ENCODE results near the gene CCDC124. TPM values are rescaled to one million over a fixed set of nuclear protein-coding genes. Genes with fewer than 3 reads are reported as not detected.

Gene CCDC124
- total and polyA plus RNA-seq, 2 of the 4 experiments (the other 2 are of a cell fraction): 30.1 to 112 TPM

DNA sequence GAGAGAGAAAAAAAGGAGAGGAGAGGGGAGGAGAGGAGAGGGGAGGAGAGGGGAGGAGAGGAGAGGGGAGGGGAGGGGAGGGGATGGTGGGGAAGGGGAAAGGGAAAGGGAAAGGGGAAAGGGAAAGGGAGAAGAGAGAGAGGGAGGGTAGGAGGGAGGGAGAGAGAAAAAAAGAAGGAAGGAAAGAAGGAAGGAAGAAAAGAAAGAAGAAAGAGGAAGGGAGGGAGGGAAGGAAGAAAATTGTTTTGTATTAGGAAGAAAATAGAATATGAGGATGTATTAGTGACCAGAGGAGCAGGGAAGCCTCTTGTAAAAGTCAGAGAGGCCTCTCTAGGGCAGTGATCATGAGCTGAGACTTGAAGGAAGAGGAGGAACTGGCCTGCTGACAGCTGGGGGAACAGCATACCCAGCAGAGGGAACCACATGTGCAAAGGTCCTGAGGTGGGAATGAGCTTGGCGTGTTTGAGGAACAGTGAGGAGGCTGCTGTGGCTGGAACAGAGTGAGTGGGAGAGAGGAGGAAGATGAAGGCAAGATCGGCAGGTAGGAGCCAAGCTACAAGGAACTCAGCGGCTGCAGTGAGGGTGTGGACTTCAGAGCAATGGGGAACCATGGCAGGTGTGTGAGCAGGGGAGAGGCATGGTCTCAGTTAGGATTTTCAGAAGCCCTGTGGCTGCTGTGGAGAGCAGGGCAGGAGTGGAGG is 24.5 kb downstream of the CCDC124 start:
- no TSS peak for BruUV-seq (replicated peaks)
- H3K27ac ChIP-seq (ENCODE audit: insufficient read depth, low read length): no peak overlapping the region
- H4K20me1 ChIP-seq (ENCODE audit: insufficient read depth, low read length): no peaks in the 10 kb centered on the region
- no peak overlapping the region for H2AK9ac ChIP-seq (replicated peaks; ENCODE audit: low read depth, low read length, poor library complexity)
- CTCF ChIA-PET: no interaction called here
- POLR2A ChIA-PET (ENCODE audit: unreplicated experiment): no interaction called here
- no peak overlapping the region for H4K5ac ChIP-seq (ENCODE audit: low read depth, low read length)
- no peaks in the 10 kb centered on the region for H3K36me3 ChIP-seq (ENCODE audit: control insufficient read depth, insufficient read depth, low read length)
- no peak overlapping the region for H2AK5ac ChIP-seq (ENCODE audit: low read depth, low read length)
- H3K56ac ChIP-seq (ENCODE audit: extremely low read depth, insufficient read depth, low read length): no peak overlapping the region
- intact Hi-C loops (cut with micrococcal nuclease) (no loop called here), dilution Hi-C loops (cut with HindIII; ENCODE audit: low sequenced_read_pairs, unreplicated experiment) (no loop called here), in situ Hi-C loops (cut with MboI; ENCODE audit: low sequenced_read_pairs) (no loop called here)
- H3K4ac ChIP-seq (ENCODE audit: low read depth, low read length): no peak overlapping the region
- no peak overlapping the region for H2BK20ac ChIP-seq (ENCODE audit: low read depth, low read length)
- no peak for TF ChIP-seq RAD21 (IDR thresholded peaks at IDR 0.05; ENCODE audit: low read length)
- TF ChIP-seq MXI1 (IDR thresholded peaks at IDR 0.05; ENCODE audit: borderline replicate concordance, low read depth, low read length): no peak
- TF ChIP-seq, protein P1, sequence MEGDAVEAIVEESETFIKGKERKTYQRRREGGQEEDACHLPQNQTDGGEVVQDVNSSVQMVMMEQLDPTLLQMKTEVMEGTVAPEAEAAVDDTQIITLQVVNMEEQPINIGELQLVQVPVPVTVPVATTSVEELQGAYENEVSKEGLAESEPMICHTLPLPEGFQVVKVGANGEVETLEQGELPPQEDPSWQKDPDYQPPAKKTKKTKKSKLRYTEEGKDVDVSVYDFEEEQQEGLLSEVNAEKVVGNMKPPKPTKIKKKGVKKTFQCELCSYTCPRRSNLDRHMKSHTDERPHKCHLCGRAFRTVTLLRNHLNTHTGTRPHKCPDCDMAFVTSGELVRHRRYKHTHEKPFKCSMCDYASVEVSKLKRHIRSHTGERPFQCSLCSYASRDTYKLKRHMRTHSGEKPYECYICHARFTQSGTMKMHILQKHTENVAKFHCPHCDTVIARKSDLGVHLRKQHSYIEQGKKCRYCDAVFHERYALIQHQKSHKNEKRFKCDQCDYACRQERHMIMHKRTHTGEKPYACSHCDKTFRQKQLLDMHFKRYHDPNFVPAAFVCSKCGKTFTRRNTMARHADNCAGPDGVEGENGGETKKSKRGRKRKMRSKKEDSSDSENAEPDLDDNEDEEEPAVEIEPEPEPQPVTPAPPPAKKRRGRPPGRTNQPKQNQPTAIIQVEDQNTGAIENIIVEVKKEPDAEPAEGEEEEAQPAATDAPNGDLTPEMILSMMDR (conservative IDR thresholded peaks at IDR 0.05; ENCODE audit: low read depth, low read length): no peak
- TF ChIP-seq CEBPB (IDR thresholded peaks at IDR 0.05; ENCODE audit: low read depth, low read length): no peak
- no peak for TF ChIP-seq USF2 (IDR thresholded peaks at IDR 0.05; ENCODE audit: low read depth, low read length)
- TF ChIP-seq NFE2L2 (IDR thresholded peaks at IDR 0.05; ENCODE audit: low read depth, low read length): no peak
- TF ChIP-seq, protein P2, sequence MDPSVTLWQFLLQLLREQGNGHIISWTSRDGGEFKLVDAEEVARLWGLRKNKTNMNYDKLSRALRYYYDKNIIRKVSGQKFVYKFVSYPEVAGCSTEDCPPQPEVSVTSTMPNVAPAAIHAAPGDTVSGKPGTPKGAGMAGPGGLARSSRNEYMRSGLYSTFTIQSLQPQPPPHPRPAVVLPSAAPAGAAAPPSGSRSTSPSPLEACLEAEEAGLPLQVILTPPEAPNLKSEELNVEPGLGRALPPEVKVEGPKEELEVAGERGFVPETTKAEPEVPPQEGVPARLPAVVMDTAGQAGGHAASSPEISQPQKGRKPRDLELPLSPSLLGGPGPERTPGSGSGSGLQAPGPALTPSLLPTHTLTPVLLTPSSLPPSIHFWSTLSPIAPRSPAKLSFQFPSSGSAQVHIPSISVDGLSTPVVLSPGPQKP (IDR thresholded peaks at IDR 0.05; ENCODE audit: borderline replicate concordance, low read depth, low read length): no peak
- TF ChIP-seq RCOR1 (IDR thresholded peaks at IDR 0.05; ENCODE audit: insufficient replicate concordance, low read length): no peak
- TF ChIP-seq MAFK (IDR thresholded peaks at IDR 0.05; ENCODE audit: low read depth, low read length): no peak
- no peak for TF ChIP-seq POLR2A (IDR thresholded peaks at IDR 0.05; ENCODE audit: low read depth, low read length)
- TF ChIP-seq BHLHE40 (IDR thresholded peaks at IDR 0.05; ENCODE audit: low read depth, low read length): no peak
- TF ChIP-seq RFX5 (IDR thresholded peaks at IDR 0.05; ENCODE audit: low read depth, low read length): no peak
- TF ChIP-seq FOS (IDR thresholded peaks at IDR 0.05; ENCODE audit: low read depth, low read length): no peak
- no peak for TF ChIP-seq SMC3 (IDR thresholded peaks at IDR 0.05; ENCODE audit: low read depth, low read length)
- TF ChIP-seq CHD1 (IDR thresholded peaks at IDR 0.05; ENCODE audit: low read depth, low read length): no peak
- no peak for TF ChIP-seq MAZ (IDR thresholded peaks at IDR 0.05; ENCODE audit: borderline replicate concordance, low read depth, low read length)
- no peak overlapping the region for H2BK5ac ChIP-seq (ENCODE audit: low read depth, low read length, poor library complexity, severe bottlenecking)
- H3K9me1 ChIP-seq (ENCODE audit: insufficient read depth, low read length): no peaks in the 10 kb centered on the region
- H2BK15ac ChIP-seq (ENCODE audit: low read depth, low read length): no peak overlapping the region
- H3K4me2 ChIP-seq (ENCODE audit: low read depth, low read length): no peak overlapping the region
- H4K91ac ChIP-seq (ENCODE audit: insufficient read depth, low read depth, low read length): no peak overlapping the region
- H2AFZ ChIP-seq (replicated peaks; ENCODE audit: low read length, poor library complexity): no peak overlapping the region
- 72% methylated on average over 2 of the region's 3 CpGs; no CpG with 5 or more reads in 1 of the 2 experiments for WGBS, 2 experiments (ENCODE audit: extremely low coverage in 2 of 2, insufficient read length in 1 of 2)
- no peaks in the 10 kb centered on the region for H3K79me1 ChIP-seq (ENCODE audit: low read depth in 1 of 2, low read length in 2 of 2)
- DNase-seq (no peak), ATAC-seq (ENCODE audit: low read depth) (no peak)
- H2BK120ac ChIP-seq (ENCODE audit: low read depth, low read length): no peak overlapping the region
- no peaks in the 10 kb centered on the region; the same call in 1 of the 2 replicates for H3K9me3 ChIP-seq (ENCODE audit: control insufficient read depth, insufficient read depth, low read length)
- no peak overlapping the region for H3K4me3 ChIP-seq (ENCODE audit: insufficient read depth, low read depth, low read length)
- no peak overlapping the region for H3K9ac ChIP-seq (ENCODE audit: low read depth, low read length)
- H3K14ac ChIP-seq (replicated peaks; ENCODE audit: low read depth, low read length): no peak overlapping the region
- no peak overlapping the region for H4K8ac ChIP-seq (ENCODE audit: low read depth in 2 of 2, low read length in 2 of 2)
- peaks cover 52% of the 10 kb centered on the region for H3K27me3 ChIP-seq (ENCODE audit: control insufficient read depth, insufficient read depth, low read length)
- H3K23ac ChIP-seq (ENCODE audit: low read depth, low read length): no peak overlapping the region
- no peak overlapping the region for H3K18ac ChIP-seq (ENCODE audit: low read depth, low read length)
- no peaks in the 10 kb centered on the region for H3K4me1 ChIP-seq (ENCODE audit: control insufficient read depth, insufficient read depth, low read length)

All from IMR-90 (cell line).